K562 (cell line): Measurements from ENCODE around the gene PITPNB. TPM values are rescaled to one million over a fixed set of nuclear protein-coding genes. Genes with fewer than 3 reads are reported as not detected.

Source experiments
- BHLHE40 ChIP-seq: IDR thresholded peaks from 2 replicates; pipeline ENCODE4 v1.6.1; 2011; ENCODE audit warnings: low read length, improper control_type of control experiment
- CBX2 ChIP-seq: fragments of 200-600 bp; sonication (generic); IDR thresholded peaks from one replicate; pipeline ENCODE4 v1.6.1; 2012; ENCODE audit warnings: mild to moderate bottlenecking, low read length, inconsistent platforms; ENCODE audit not compliant: insufficient read depth, poor library complexity, severe bottlenecking
- CUX1 ChIP-seq: fragments of 200-800 bp; sonication (Bioruptor generic); IDR thresholded peaks from 2 replicates; pipeline ENCODE4 v1.6.1; 2016; ENCODE audit warnings: missing genetic modification characterization, missing compliant biosample characterization
- DPF2 ChIP-seq: fragments of 450-650 bp; IDR thresholded peaks from 2 replicates; pipeline ENCODE4 v1.6.1; 2016
- EGR1 ChIP-seq: fragments of 450-650 bp; conservative IDR thresholded peaks from 2 replicates; pipeline ENCODE4 v1.6.1; 2017; ENCODE audit warnings: mild to moderate bottlenecking
- EP400 ChIP-seq: fragments of 450-650 bp; IDR thresholded peaks from 2 replicates; pipeline ENCODE4 v1.6.1; 2017; ENCODE audit warnings: antibody characterized with exemption, mild to moderate bottlenecking, moderate library complexity
- FUS ChIP-seq: fragments of 200-400 bp; formaldehyde crosslinking; optimal IDR thresholded peaks from 2 replicates; pipeline ENCODE3; 2017; ENCODE audit warnings: low read depth, low read length
- MEIS2 ChIP-seq: fragments of 450-650 bp; IDR thresholded peaks from 2 replicates; pipeline ENCODE4 v1.6.1; 2014; ENCODE audit warnings: mild to moderate bottlenecking; ENCODE audit not compliant: partially characterized antibody
- NR3C1 ChIP-seq: sonication (generic); formaldehyde crosslinking; IDR thresholded peaks from 2 replicates; pipeline ENCODE4 v1.8.1; 2022; ENCODE audit warnings: missing genetic modification reagents
- PHB ChIP-seq: fragments of 250-450 bp; sonication (Bioruptor Pico); IDR thresholded peaks from 2 replicates; pipeline ENCODE4 v1.5.0; 2021
- SAFB2 ChIP-seq: fragments of 200-400 bp; formaldehyde crosslinking; IDR thresholded peaks from 2 replicates; pipeline ENCODE4 v1.6.1; 2018; ENCODE audit warnings: borderline replicate concordance, low read length, low read depth, moderate library complexity; ENCODE audit not compliant: severe bottlenecking
- SMARCA4 ChIP-seq: fragments of 450-650 bp; IDR thresholded peaks from 2 replicates; pipeline ENCODE4 v1.6.1; 2016
- SP1 ChIP-seq: sonication (generic); formaldehyde crosslinking; IDR thresholded peaks from 2 replicates; pipeline ENCODE4 v1.8.1; 2022; ENCODE audit warnings: mild to moderate bottlenecking, missing genetic modification reagents
- ZFX ChIP-seq: sonication (generic); formaldehyde crosslinking; IDR thresholded peaks from 2 replicates; pipeline ENCODE4 v1.8.0; 2022; ENCODE audit warnings: mild to moderate bottlenecking, missing genetic modification reagents, moderate library complexity
- ZNF274 ChIP-seq: IDR thresholded peaks from 2 replicates; pipeline ENCODE4 v1.6.1; 2011; ENCODE audit warnings: low read depth, mild to moderate bottlenecking, low read length, moderate library complexity, borderline replicate concordance
- ZNF384 ChIP-seq: IDR thresholded peaks from 2 replicates; pipeline ENCODE4 v1.6.1; 2012; ENCODE audit warnings: low read depth, low read length, improper control_type of control experiment
- polyA plus RNA-seq, 8 experiments: library from polyadenylated mRNA; depleted of rRNA in 4 of 8; stranded (reverse) in 5 of 8; unstranded in 3 of 8; fragments of >200 nt; fragmentation: Nextera tagmentation in 2 of 8; fragmentation: Illumina TruSeq in 1 of 8; extraction: Ambion mirVana in 2 of 8; extraction: Trizol in 1 of 8; gene quantifications; 2 replicates each; pipeline versions ENCODE4 v1.2.1 to v1.2.3, GENCODE V29; 2011 to 2014; ENCODE audit warnings: inconsistent platforms in 1 of 8, missing spikeins in 1 of 8
- total RNA-seq, 7 experiments: library from RNA; depleted of rRNA in 6 of 7; stranded (reverse); fragments of >200 nt in 6 of 7; fragmentation: Illumina TruSeq in 2 of 7; extraction: Trizol in 2 of 7; gene quantifications; 2 replicates each; pipeline versions ENCODE4 v1.2.1 to v1.2.3, GENCODE V29; 2011 to 2021; ENCODE audit warnings: low replicate concordance in 1 of 7
- TF ChIP-seq, protein P1 (sequence below): fragments of 450-650 bp; formaldehyde crosslinking; IDR thresholded peaks from 2 replicates; pipeline ENCODE4 v1.4.0; 2020; ENCODE audit warnings: mild to moderate bottlenecking, moderate library complexity
- TF ChIP-seq, protein P2 (sequence below), 3 experiments: IDR thresholded peaks in 2 of 3; conservative IDR thresholded peaks in 1 of 3; 2 replicates each; pipeline ENCODE4 v1.5.1; 2011 to 2012; ENCODE audit warnings: low read length in 3 of 3, mild to moderate bottlenecking in 3 of 3, control low read depth in 2 of 3, improper control_type of control experiment in 1 of 3, inconsistent platforms in 1 of 3, low read depth in 1 of 3, mixed read lengths in 1 of 3, moderate library complexity in 1 of 3; ENCODE audit not compliant: insufficient read depth in 2 of 3
- TF ChIP-seq, protein P3 (sequence below): fragments of 200-800 bp; sonication (Bioruptor generic); IDR thresholded peaks from 2 replicates; pipeline ENCODE4 v1.6.1; 2017; ENCODE audit warnings: missing genetic modification characterization, missing compliant biosample characterization

Gene PITPNB
- total and polyA plus RNA-seq, 9 of the 15 experiments (the other 6 are each of a cell fraction or from before 2014, with no cell fraction given): 13.1 to 52.4 (median 34.7) TPM

DNA sequence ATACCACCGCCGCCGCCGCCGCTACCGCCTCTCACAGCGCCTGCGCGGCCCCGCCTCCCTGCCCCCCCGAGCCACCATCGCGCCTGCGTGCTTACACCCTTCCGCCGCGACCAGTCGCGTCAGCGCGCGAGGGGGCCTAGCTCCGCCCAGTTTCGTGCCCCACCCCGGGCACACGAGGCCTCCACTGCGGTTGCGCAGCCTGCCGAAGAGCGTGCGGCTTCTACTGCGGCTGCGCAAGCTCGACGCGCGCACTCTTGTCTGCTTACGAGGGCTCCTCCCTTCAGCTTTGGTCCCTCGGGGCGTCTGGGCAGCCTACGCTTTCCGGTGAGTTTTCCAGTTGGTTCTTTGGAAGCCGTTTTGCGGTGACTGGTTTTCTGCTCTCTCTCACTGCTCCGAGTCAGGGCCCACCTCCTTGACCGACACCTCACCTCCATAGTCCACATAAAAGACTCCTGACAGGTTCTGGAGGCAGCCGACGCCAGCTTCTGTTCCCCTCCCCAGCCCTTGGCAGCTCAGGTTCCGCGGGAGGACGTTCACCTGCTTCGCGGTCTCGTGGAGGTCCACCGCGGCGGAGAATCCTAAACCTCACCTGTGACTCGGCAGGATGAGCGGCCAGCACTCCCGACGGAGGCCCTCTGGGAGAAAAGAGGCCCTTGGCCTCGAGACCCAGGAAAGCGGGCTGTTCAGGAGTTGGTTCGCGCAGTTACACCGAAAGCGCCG lies at the start of gene PITPNB (continued):
- TF ChIP-seq CUX1 (CRISPR knock-in tag) (no peak), BHLHE40 (peak; percentile 47; the same call in 1 of the 2 replicates), CBX2 (no peak), SMARCA4 (0 out of 2 replicates have a peak, but pooled peaks have one; percentile 10), DPF2 (no peak), ZNF384 (no peak), NR3C1 (CRISPR knock-in tag) (no peak), PHB (CRISPR knock-in tag) (no peak), EGR1 (peak; percentile 49; the same call in 1 of the 2 replicates), FUS (no peak), ZFX (CRISPR knock-in tag) (peak; percentile 62), EP400 (no peak), ZNF274 (no peak), MEIS2 (peak; percentile 98), SAFB2 (no peak), SP1 (CRISPR knock-in tag) (peak; percentile 61)
- TF ChIP-seq, protein P1, sequence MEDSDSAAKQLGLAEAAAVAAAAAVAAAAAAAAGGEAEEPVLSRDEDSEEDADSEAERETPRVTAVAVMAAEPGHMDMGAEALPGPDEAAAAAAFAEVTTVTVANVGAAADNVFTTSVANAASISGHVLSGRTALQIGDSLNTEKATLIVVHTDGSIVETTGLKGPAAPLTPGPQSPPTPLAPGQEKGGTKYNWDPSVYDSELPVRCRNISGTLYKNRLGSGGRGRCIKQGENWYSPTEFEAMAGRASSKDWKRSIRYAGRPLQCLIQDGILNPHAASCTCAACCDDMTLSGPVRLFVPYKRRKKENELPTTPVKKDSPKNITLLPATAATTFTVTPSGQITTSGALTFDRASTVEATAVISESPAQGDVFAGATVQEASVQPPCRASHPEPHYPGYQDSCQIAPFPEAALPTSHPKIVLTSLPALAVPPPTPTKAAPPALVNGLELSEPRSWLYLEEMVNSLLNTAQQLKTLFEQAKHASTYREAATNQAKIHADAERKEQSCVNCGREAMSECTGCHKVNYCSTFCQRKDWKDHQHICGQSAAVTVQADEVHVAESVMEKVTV: no peak
- TF ChIP-seq, protein P2, sequence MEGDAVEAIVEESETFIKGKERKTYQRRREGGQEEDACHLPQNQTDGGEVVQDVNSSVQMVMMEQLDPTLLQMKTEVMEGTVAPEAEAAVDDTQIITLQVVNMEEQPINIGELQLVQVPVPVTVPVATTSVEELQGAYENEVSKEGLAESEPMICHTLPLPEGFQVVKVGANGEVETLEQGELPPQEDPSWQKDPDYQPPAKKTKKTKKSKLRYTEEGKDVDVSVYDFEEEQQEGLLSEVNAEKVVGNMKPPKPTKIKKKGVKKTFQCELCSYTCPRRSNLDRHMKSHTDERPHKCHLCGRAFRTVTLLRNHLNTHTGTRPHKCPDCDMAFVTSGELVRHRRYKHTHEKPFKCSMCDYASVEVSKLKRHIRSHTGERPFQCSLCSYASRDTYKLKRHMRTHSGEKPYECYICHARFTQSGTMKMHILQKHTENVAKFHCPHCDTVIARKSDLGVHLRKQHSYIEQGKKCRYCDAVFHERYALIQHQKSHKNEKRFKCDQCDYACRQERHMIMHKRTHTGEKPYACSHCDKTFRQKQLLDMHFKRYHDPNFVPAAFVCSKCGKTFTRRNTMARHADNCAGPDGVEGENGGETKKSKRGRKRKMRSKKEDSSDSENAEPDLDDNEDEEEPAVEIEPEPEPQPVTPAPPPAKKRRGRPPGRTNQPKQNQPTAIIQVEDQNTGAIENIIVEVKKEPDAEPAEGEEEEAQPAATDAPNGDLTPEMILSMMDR (IDR thresholded peaks at IDR 0.05 in 2 of 3, conservative IDR thresholded peaks at IDR 0.05 in 1 of 3; ENCODE audit: insufficient read depth in 2 of 3, low read depth in 1 of 3, low read length in 3 of 3): no peak
- TF ChIP-seq, protein P3, sequence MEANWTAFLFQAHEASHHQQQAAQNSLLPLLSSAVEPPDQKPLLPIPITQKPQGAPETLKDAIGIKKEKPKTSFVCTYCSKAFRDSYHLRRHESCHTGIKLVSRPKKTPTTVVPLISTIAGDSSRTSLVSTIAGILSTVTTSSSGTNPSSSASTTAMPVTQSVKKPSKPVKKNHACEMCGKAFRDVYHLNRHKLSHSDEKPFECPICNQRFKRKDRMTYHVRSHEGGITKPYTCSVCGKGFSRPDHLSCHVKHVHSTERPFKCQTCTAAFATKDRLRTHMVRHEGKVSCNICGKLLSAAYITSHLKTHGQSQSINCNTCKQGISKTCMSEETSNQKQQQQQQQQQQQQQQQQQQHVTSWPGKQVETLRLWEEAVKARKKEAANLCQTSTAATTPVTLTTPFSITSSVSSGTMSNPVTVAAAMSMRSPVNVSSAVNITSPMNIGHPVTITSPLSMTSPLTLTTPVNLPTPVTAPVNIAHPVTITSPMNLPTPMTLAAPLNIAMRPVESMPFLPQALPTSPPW (CRISPR knock-in tag): peak; percentile 99
